Right atrium auricular region (tissue), 2 donors: ENCODE data around the gene LEMD3. TPM values are rescaled to one million over a fixed set of nuclear protein-coding genes. Genes with fewer than 3 reads are reported as not detected.

Experiments
- DNase-seq: peaks from one replicate; pipeline ENCODE4 v3.0.0-alpha.2; 2019; ENCODE audit warnings: low spot score
- H3K27ac ChIP-seq, 2 donors: fragments of 200-600 bp; sonication (generic); 1 replicate in 1 of 2; 2 replicates in 1 of 2; pipeline ENCODE4 v1.5.1; 2016 to 2019
- H3K27me3 ChIP-seq, 2 donors: fragments of 200-600 bp; sonication (generic); one replicate each; pipeline versions ENCODE4 v1.5.1 to v1.6.0; 2017 to 2019
- H3K36me3 ChIP-seq: fragments of 200-600 bp; sonication (generic); one replicate; pipeline ENCODE4 v1.5.1; 2016
- H3K4me1 ChIP-seq, 2 donors: fragments of 200-600 bp; sonication (generic); one replicate each; pipeline versions ENCODE4 v1.5.1 to v1.6.0; 2017 to 2019
- H3K4me3 ChIP-seq, 2 donors: fragments of 200-600 bp; sonication (generic); 1 replicate in 1 of 2; 2 replicates in 1 of 2; pipeline ENCODE4 v1.5.1; 2017 to 2019; ENCODE audit warnings: mild to moderate bottlenecking in 1 of 2, moderate library complexity in 1 of 2
- H3K9me3 ChIP-seq, 2 donors: fragments of 200-600 bp; sonication (generic); one replicate each; pipeline ENCODE4 v1.5.1; 2019
- CTCF ChIP-seq, 2 donors: fragments of 200-600 bp; sonication (generic); IDR thresholded peaks; one replicate each; pipeline ENCODE4 v1.5.1; 2019; ENCODE audit warnings: antibody characterized with exemption in 2 of 2
- total RNA-seq, 2 donors: library from RNA; depleted of rRNA; stranded (reverse); fragments of >200 nt; gene quantifications; one replicate each; pipeline ENCODE4 v1.1.0, GENCODE V29; 2016

LEMD3 gene
- total RNA-seq, 2 donors from 2014 or later = 11.3 to 14.0 TPM

- Histone ChIP-seq H3K4me3 (peak overlapping the region; percentile 86 to 89), H3K27me3 (no peaks in the 10 kb centered on the region), H3K27ac (peak overlapping the region in 1 of 2 donors; percentile 95), H3K36me3 (no peaks in the 10 kb centered on the region), H3K4me1 (peaks cover 0 to 50% of the 10 kb centered on the region in 2 donors), H3K9me3 (no peaks in the 10 kb centered on the region)
- DNase-seq = no peak
- no peak for TF ChIP-seq CTCF (IDR thresholded peaks at IDR 0.05)
Observed at GRCh38 chr12:65171073-65171472, 1.7 kb downstream of the LEMD3 start.

DNA sequence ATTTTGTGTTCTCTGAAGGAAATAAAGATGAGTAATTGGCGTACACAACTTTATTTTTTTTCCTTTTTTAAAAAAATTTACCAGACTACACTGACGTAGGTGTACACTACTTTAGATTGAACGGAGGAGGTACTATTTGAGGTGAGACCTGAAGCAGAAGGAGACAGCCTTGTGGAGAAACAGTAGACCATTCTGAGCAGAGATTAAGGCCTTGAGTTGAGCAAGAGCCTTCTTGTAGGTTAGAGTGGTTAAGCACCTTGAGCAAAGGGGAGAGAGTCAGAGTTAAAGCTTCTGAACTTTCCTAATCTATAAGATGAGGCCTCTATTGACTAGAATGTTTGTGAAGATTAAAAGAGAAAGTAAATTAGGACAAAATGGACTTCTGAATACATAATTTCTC, 2.5 kb downstream of the LEMD3 start:
- no peak for TF ChIP-seq CTCF (IDR thresholded peaks at IDR 0.05)
- Histone ChIP-seq H3K9me3 (no peaks in the 10 kb centered on the region), H3K27me3 (no peaks in the 10 kb centered on the region), H3K4me3 (peak overlapping the region; percentile 9 to 86), H3K4me1 (peaks cover 0 to 50% of the 10 kb centered on the region in 2 donors), H3K27ac (no peak overlapping the region), H3K36me3 (no peaks in the 10 kb centered on the region)
- no peak for DNase-seq

- no peaks in the 10 kb centered on the region for H3K27me3 ChIP-seq
- TF ChIP-seq CTCF (IDR thresholded peaks at IDR 0.05) = no peak
- H3K4me1 ChIP-seq = peaks cover 0 to 45% of the 10 kb centered on the region in 2 donors
- no peaks in the 10 kb centered on the region for H3K36me3 ChIP-seq
- no peak for DNase-seq
- H3K27ac ChIP-seq = no peak overlapping the region
- H3K4me3 ChIP-seq = no peak overlapping the region
- no peaks in the 10 kb centered on the region for H3K9me3 ChIP-seq
Observed at GRCh38 chr12:65175385-65175784, 6.0 kb downstream of the LEMD3 start.

DNA sequence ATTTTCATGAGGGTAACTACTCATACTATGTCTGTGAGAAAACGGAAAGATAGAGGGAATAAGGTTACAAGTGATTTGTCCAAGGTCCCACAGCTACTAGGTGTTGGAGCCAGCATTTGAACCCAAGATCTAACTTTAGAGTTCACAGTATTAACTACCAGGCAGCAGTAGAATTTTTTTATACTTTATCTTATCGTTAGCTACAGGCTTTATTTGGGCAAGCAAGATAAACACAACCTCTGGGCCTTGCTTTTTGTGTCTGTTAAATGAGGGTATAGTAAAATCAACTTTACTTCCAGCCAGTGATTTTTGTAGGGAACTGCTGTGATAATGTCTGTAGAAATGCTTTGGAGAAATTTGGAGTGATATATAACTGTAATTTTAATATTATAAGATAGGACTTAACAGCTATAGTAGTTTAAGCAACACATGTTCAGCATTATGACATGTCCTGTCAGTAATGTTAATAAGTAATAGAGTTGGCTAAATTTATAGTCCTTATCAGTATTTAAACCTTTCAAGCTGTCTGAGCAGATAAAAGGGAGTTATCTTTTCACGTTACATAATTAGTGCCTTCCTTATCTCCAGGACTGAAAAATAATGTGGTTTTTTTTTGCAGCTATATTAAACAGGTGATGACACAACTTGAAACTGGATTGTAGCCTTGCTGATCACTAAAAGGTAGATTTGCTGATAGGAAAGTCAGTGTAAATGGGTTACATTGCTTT, 12.8 kb downstream of the LEMD3 start:
- Histone ChIP-seq H3K27me3 (no peaks in the 10 kb centered on the region), H3K9me3 (no peaks in the 10 kb centered on the region), H3K36me3 (no peaks in the 10 kb centered on the region), H3K27ac (peak overlapping the region in 1 of 2 donors; percentile 36), H3K4me1 (peaks cover 0 to 10% of the 10 kb centered on the region in 2 donors), H3K4me3 (no peak overlapping the region)
- DNase-seq = no peak
- no peak for TF ChIP-seq CTCF (IDR thresholded peaks at IDR 0.05)

GRCh38 chr12:65184176-65184857, 14.9 kb downstream of the LEMD3 start:
- Histone ChIP-seq H3K27ac (no peak overlapping the region), H3K27me3 (no peaks in the 10 kb centered on the region), H3K36me3 (no peaks in the 10 kb centered on the region), H3K4me3 (no peak overlapping the region), H3K9me3 (no peaks in the 10 kb centered on the region), H3K4me1 (peaks cover 0 to 13% of the 10 kb centered on the region in 2 donors)
- no peak for DNase-seq
- no peak for TF ChIP-seq CTCF (IDR thresholded peaks at IDR 0.05)
